Mesendoderm (in vitro differentiated cells): ENCODE data around the gene PPFIBP2.
A peak's percentile ranks its signal among the peaks of the same experiment; 100 is the strongest.

Source experiments
- DNase-seq: peaks from one replicate; pipeline ENCODE4 v3.0.0; 2013
- H2AK5ac ChIP-seq: 2 replicates; pipeline ENCODE4 v1.6.1; 2013; ENCODE audit warnings: low read length, inconsistent platforms
- H2BK120ac ChIP-seq: 2 replicates; pipeline ENCODE4 v1.6.1; 2013; ENCODE audit warnings: low read depth, mild to moderate bottlenecking, low read length, moderate library complexity, mixed read lengths
- H2BK15ac ChIP-seq: replicated peaks from 2 replicates; pipeline ENCODE4 v1.6.1; 2013; ENCODE audit warnings: low read depth, mild to moderate bottlenecking, moderate library complexity
- H2BK5ac ChIP-seq: 2 replicates; pipeline ENCODE4 v1.6.1; 2013; ENCODE audit warnings: low read length, inconsistent platforms
- H3K18ac ChIP-seq: 2 replicates; pipeline ENCODE4 v1.6.1; 2013; ENCODE audit warnings: mild to moderate bottlenecking, low read length, mixed read lengths
- H3K23ac ChIP-seq: one replicate; pipeline ENCODE4 v1.6.1; 2013; ENCODE audit warnings: low read length
- H3K27ac ChIP-seq: 2 replicates; pipeline ENCODE4 v1.5.1; 2013; ENCODE audit warnings: low read depth, mild to moderate bottlenecking, inconsistent platforms, low read length, moderate library complexity
- H3K27me3 ChIP-seq: 2 replicates; pipeline ENCODE4 v1.6.1; 2013; ENCODE audit warnings: low read length, control low read depth, mild to moderate bottlenecking, inconsistent platforms; ENCODE audit not compliant: insufficient read depth, poor library complexity
- H3K36me3 ChIP-seq: 2 replicates; pipeline ENCODE4 v1.6.1; 2013; ENCODE audit warnings: low read length, inconsistent platforms; ENCODE audit not compliant: control insufficient read depth, insufficient read depth
- H3K4ac ChIP-seq: one replicate; pipeline ENCODE4 v1.6.1; 2013; ENCODE audit warnings: low read depth, mild to moderate bottlenecking, low read length, moderate library complexity
- H3K4me1 ChIP-seq: 2 replicates; pipeline ENCODE4 v1.6.1; 2013; ENCODE audit warnings: low read depth, low read length, inconsistent platforms; ENCODE audit not compliant: control insufficient read depth
- H3K4me2 ChIP-seq: 2 replicates; pipeline ENCODE4 v1.6.1; 2013; ENCODE audit warnings: low read length
- H3K4me3 ChIP-seq: 2 replicates; pipeline ENCODE4 v1.5.1; 2013; ENCODE audit warnings: mild to moderate bottlenecking, low read length
- H3K56ac ChIP-seq: one replicate; pipeline ENCODE4 v1.6.1; 2013; ENCODE audit warnings: low read length
- H3K79me1 ChIP-seq: 2 replicates; pipeline ENCODE4 v1.6.1; 2013; ENCODE audit warnings: low read length, inconsistent platforms
- H3K79me2 ChIP-seq: 2 replicates; pipeline ENCODE4 v1.6.1; 2013; ENCODE audit warnings: mild to moderate bottlenecking, low read length; ENCODE audit not compliant: control insufficient read depth, insufficient read depth
- H3K9ac ChIP-seq: 2 replicates; pipeline ENCODE4 v1.6.1; 2013; ENCODE audit warnings: low read length, inconsistent platforms
- H4K5ac ChIP-seq: one replicate; pipeline ENCODE4 v1.6.1; 2013; ENCODE audit warnings: low read length
- H4K8ac ChIP-seq: one replicate; pipeline ENCODE4 v1.6.1; 2013; ENCODE audit warnings: low read depth, mild to moderate bottlenecking, control low read depth, low read length, moderate library complexity
- WGBS: extraction: QIAGEN DNeasy Blood & Tissue Kit; methylation state at CpG from one replicate; pipeline ENCODE4 v1.1.7; 2013; ENCODE audit warnings: low lambda C conversion rate, missing lambda C conversion rate; ENCODE audit not compliant: insufficient coverage; ENCODE audit errors: extremely low coverage; 5-methylcytosine and 5-hydroxymethylcytosine counted together

Gene PPFIBP2

DNA sequence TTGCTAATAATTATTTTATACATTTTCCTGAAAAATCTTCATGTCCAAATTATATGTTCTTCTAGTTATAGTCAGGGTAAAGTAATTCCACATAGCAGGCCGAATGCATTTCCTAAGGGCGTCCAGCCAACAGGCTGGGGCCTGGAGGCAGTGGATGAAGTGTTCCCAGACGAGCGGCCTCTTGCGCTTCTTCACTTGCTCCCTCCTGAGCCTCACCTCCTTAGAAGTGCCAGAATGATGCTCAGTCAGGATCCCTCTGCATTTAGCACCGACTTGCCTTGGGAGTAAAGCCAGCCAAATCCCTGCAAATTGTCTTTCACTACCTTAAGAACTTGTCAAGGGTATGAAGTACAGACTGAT, 27.0 kb upstream of the PPFIBP2 start:
- Histone ChIP-seq H3K4me1 (peaks cover 9% of the 10 kb centered on the region), H3K27me3 (no peaks in the 10 kb centered on the region), H3K4me2 (no peak overlapping the region), H3K4me3 (no peak overlapping the region), H2AK5ac (no peak overlapping the region), H3K18ac (no peak overlapping the region), H3K4ac (no peak overlapping the region), H3K23ac (no peak overlapping the region), H2BK5ac (no peak overlapping the region), H3K27ac (no peak overlapping the region), H3K79me1 (no peaks in the 10 kb centered on the region), H3K36me3 (no peaks in the 10 kb centered on the region), H4K5ac (no peak overlapping the region), H3K9ac (no peak overlapping the region), H2BK120ac (no peak overlapping the region), H2BK15ac (no peak overlapping the region), H3K56ac (no peak overlapping the region), H4K8ac (no peak overlapping the region), H3K79me2 (no peaks in the 10 kb centered on the region)
- no peak for DNase-seq
- WGBS, result no CpG with 5 or more reads among the region's 6 CpGs

DNA sequence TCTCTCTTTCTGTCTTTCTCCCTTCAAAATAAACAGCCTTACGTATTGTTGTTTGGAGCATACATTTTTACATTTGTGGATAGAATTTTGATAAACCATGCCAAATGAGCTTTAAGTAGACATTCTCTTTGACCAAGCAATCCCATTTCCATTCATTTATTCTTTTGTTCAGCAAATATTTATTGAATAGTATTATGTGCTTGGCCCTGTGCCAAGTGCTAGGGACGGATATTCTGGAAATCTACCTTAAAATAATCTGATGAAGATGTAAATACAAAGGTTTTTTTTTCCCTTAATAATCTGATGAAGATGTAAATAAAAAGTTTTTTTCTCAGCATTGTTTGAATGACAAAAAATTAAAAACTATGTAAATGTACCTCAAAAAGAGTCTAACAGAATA, 26.4 kb upstream of the PPFIBP2 start:
- no peak overlapping the region for H3K27ac ChIP-seq
- no peak overlapping the region for H3K4ac ChIP-seq
- H4K5ac ChIP-seq, result no peak overlapping the region
- no peak overlapping the region for H3K23ac ChIP-seq
- H2BK5ac ChIP-seq, result no peak overlapping the region
- no peak overlapping the region for H3K18ac ChIP-seq
- H3K4me3 ChIP-seq, result no peak overlapping the region
- H4K8ac ChIP-seq, result no peak overlapping the region
- H2AK5ac ChIP-seq, result no peak overlapping the region
- H3K4me2 ChIP-seq, result no peak overlapping the region
- H3K56ac ChIP-seq, result no peak overlapping the region
- no peaks in the 10 kb centered on the region for H3K36me3 ChIP-seq
- H3K79me1 ChIP-seq, result no peaks in the 10 kb centered on the region
- H2BK15ac ChIP-seq, result no peak overlapping the region
- DNase-seq, result no peak
- H3K79me2 ChIP-seq, result no peaks in the 10 kb centered on the region
- no CpG with 5 or more reads among the region's 2 CpGs for WGBS
- peaks cover 8% of the 10 kb centered on the region for H3K4me1 ChIP-seq
- H2BK120ac ChIP-seq, result no peak overlapping the region
- no peaks in the 10 kb centered on the region for H3K27me3 ChIP-seq
- no peak overlapping the region for H3K9ac ChIP-seq

DNA sequence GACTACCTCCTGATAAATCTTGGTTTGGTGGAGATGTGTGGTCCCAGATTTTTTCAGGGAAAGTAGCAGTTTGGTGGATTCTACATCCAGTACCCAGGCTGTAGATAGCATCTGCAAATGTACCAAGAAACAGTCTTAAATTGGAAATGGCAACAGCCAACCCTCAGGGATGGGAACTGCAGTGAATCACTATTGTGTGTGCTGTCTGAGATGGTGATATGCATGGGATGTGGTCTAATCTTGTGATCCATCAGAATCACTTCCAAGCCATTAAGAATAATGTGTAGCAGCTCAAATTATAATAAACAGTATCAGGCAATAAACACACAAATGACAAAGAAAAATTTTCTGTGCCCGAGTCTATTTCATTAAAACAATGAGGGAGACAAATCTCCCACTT, 25.1 kb upstream of the PPFIBP2 start:
- Histone ChIP-seq H3K79me2 (no peaks in the 10 kb centered on the region), H3K9ac (no peak overlapping the region), H3K4me3 (no peak overlapping the region), H3K4ac (no peak overlapping the region), H4K8ac (no peak overlapping the region), H3K79me1 (no peaks in the 10 kb centered on the region), H2BK120ac (no peak overlapping the region), H3K23ac (no peak overlapping the region), H3K56ac (no peak overlapping the region), H3K4me1 (peaks cover 6% of the 10 kb centered on the region), H3K18ac (no peak overlapping the region), H3K27ac (no peak overlapping the region), H3K4me2 (no peak overlapping the region), H3K27me3 (no peaks in the 10 kb centered on the region), H2BK15ac (no peak overlapping the region), H2AK5ac (no peak overlapping the region), H3K36me3 (no peaks in the 10 kb centered on the region), H4K5ac (no peak overlapping the region), H2BK5ac (no peak overlapping the region)
- DNase-seq, result no peak
- WGBS, result no CpG with 5 or more reads among the region's 1 CpG

DNA sequence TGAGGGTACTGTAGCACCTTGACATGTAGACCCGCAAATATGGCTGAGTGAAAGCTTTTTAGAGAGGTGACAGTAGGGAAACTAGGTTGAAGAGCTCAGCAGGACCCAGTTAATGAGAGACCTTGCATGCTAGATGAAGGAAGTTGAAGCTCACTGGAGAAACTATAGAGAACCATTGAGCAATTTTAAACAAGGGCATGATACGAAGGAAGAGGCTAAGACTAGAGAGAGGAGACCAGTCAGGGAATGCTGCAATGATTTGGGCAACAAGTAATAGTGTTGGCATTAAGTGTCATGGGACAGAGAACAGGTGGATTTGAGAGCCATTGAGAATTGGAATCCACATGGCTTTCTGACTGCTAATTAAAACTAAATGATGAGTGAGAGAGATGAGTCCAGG, 24.4 kb upstream of the PPFIBP2 start:
- WGBS, result no CpG with 5 or more reads among the region's 2 CpGs
- H3K79me2 ChIP-seq, result no peaks in the 10 kb centered on the region
- no peak overlapping the region for H2BK5ac ChIP-seq
- H3K36me3 ChIP-seq, result no peaks in the 10 kb centered on the region
- no peak overlapping the region for H3K4ac ChIP-seq
- peaks cover 6% of the 10 kb centered on the region for H3K4me1 ChIP-seq
- no peaks in the 10 kb centered on the region for H3K79me1 ChIP-seq
- no peak overlapping the region for H3K18ac ChIP-seq
- no peaks in the 10 kb centered on the region for H3K27me3 ChIP-seq
- no peak overlapping the region for H2AK5ac ChIP-seq
- no peak overlapping the region for H2BK120ac ChIP-seq
- no peak overlapping the region for H2BK15ac ChIP-seq
- H3K23ac ChIP-seq, result no peak overlapping the region
- H3K56ac ChIP-seq, result no peak overlapping the region
- H3K9ac ChIP-seq, result no peak overlapping the region
- H4K8ac ChIP-seq, result no peak overlapping the region
- no peak overlapping the region for H4K5ac ChIP-seq
- no peak for DNase-seq
- H3K27ac ChIP-seq, result no peak overlapping the region
- no peak overlapping the region for H3K4me3 ChIP-seq
- H3K4me2 ChIP-seq, result no peak overlapping the region

DNA sequence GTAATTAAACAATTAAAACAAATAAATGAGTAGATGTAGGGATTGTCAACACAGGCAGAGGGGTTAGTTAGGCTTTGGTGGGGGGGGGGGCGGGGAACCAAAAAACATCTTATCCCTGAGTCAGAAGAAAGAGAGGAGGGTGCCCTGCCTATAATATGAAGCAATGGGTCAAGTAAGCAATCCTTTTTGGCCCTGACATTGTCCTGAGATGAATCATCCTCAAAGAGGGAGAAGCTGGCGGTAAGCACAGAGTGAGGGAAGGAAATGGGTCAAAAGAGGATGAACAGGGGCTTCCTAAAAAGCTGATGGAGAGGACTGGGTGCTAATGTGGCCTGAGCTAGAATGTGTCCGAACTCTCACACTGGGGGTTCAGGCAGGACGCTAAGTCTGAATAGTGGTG, 23.7 kb upstream of the PPFIBP2 start:
- Histone ChIP-seq H3K4me1 (peaks cover 5% of the 10 kb centered on the region), H3K27me3 (no peaks in the 10 kb centered on the region), H4K8ac (no peak overlapping the region), H3K4ac (no peak overlapping the region), H4K5ac (no peak overlapping the region), H2BK5ac (no peak overlapping the region), H3K56ac (no peak overlapping the region), H3K79me1 (no peaks in the 10 kb centered on the region), H2BK15ac (no peak overlapping the region), H3K79me2 (no peaks in the 10 kb centered on the region), H2BK120ac (no peak overlapping the region), H3K4me2 (no peak overlapping the region), H3K9ac (no peak overlapping the region), H3K18ac (no peak overlapping the region), H3K27ac (no peak overlapping the region), H3K36me3 (no peaks in the 10 kb centered on the region), H3K4me3 (no peak overlapping the region), H2AK5ac (no peak overlapping the region), H3K23ac (no peak overlapping the region)
- WGBS, result no CpG with 5 or more reads among the region's 4 CpGs
- DNase-seq, result peak; percentile 42

DNA sequence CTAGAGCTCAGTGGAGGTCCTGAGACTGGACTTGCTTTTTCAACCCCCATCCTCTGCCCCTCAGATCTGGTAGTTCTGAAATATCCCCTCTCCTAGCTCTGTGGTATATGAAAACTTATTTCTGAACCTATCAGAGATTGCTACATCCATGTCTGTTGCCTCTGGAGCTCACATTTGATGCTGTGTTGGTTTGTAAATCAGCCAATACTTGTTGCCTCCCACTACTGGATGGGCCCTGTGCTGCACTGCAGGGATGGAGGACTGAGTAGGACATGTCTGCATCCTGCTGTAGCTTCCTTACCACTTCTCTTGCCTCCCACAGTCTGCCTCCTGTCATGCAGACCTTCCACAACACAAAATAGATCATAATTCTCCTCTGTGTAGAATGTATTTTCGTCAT, 23.3 kb upstream of the PPFIBP2 start:
- Histone ChIP-seq H2BK15ac (no peak overlapping the region), H3K4me2 (no peak overlapping the region), H3K23ac (no peak overlapping the region), H3K27me3 (no peaks in the 10 kb centered on the region), H3K36me3 (no peaks in the 10 kb centered on the region), H4K8ac (no peak overlapping the region), H2AK5ac (no peak overlapping the region), H2BK5ac (no peak overlapping the region), H3K27ac (no peak overlapping the region), H2BK120ac (no peak overlapping the region), H3K56ac (no peak overlapping the region), H3K4me1 (peaks cover under 1% of the 10 kb centered on the region), H3K18ac (no peak overlapping the region), H3K4me3 (no peak overlapping the region), H3K9ac (no peak overlapping the region), H3K79me2 (no peaks in the 10 kb centered on the region), H4K5ac (no peak overlapping the region), H3K4ac (no peak overlapping the region), H3K79me1 (no peaks in the 10 kb centered on the region)
- no peak for DNase-seq
- WGBS, result 100% methylated on average over 1 of the region's 1 CpG
